Left forelimb (tissue), 1 donor: Measurements from ENCODE around the gene LYPD3.
A peak's percentile ranks its signal among the peaks of the same experiment; 100 is the strongest.
"Not testable (repeated sequence)": the region's sequence is repeated elsewhere in the genome, so short reads cannot be mapped to it uniquely, and the experiment has no call there.

Experiments used
- DNase-seq: peaks from one replicate; pipeline ENCODE4 v3.0.0-alpha.2; 2018; ENCODE audit warnings: low spot score

The LYPD3 gene

DNA sequence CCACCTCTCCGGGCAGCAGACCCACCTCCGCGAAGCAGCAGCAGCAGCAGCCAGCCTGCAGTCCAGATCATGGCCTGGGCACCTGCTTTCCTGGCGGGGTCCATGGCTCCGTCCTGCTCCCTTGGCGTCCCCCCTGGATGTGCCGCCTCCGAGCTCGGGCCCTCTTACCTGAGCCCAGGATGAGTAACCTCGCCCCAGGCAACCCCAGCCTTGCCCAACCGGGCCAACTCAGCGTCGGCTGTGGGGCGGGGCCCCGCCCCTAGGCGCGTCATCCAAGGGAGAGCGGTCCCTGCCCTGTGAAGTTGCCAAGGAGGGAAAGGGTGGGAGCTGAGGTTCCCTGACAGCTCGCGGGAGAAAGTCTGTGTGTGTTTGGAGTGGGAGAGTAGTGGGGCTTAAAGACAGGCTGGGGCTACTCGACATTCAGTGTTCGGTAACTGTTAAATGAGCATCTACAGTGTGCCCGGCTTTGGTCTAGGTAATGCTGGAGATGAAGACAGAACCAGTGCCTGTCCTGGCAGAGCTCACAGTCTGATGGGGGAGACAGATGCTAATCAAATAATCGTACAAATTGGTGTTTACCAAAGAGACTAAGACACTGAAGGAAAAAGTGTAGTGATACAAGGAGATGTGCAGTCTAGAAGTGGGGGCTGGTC is at the start of gene LYPD3:
Gene LYPD3, minus strand, starts transcription at position 141 of the 653 bp plus-strand sequence. Its CDS starts 37 bp downstream, at position 104.
- DNase-seq: no peak

DNA sequence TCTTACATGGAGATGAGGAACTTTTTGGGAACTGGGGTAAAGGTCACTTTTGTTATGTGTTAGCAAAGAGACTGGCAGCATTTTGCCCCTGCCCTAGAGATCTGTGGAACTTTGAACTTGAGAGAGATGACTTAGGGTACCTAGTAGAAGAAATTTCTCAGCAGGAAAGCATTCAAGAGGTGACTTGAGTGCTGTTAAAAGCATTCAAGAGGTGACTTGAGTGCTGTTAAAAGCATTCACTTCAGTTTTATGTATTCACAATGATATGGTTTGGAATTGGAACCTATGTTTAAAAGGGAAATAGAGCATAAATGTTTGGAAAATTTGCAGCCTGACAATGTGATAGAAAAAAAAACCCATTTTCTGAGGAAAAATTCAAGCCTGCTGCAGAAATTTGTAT is 47.0 kb upstream of the LYPD3 start:
- DNase-seq: not testable (repeated sequence)

DNA sequence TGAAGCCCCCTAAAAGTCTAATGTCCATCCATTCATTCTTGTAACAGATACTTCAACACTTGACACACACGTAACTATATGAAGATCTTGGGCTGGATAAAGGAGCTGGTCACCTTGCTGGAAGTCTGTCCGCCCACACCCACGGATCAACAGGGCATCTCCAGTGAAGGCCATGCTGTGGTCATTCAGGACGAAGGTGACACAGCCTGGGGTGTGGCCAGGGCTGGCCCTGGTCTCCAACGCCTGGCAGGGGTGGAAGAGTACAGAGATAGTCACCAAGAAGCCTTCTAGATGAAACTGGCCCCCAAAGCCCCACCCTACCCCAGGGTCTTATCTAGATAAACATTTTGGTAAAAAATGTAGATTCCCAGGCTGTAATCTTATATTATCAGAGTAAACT is 45.9 kb upstream of the LYPD3 start:
- DNase-seq: no peak

DNA sequence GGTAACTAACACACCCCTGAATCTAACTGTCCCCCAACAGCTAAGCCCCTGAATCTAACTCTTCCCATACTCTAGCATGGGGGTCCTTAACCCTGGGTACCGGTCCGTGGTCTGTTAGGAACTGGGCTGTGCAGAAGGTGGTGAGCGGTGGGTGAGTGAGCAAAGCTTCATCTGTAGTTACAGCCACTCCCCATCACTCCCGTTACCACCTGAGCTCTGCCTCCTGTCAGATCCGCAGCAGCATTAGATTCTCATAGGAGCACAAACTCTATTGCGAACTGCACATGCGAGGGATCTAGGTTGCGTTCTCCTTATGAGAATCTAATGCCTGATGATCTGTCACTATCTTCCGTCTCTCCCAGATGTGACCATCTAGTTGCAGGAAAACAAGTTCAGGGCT is 45.3 kb upstream of the LYPD3 start:
- DNase-seq: no peak

DNA sequence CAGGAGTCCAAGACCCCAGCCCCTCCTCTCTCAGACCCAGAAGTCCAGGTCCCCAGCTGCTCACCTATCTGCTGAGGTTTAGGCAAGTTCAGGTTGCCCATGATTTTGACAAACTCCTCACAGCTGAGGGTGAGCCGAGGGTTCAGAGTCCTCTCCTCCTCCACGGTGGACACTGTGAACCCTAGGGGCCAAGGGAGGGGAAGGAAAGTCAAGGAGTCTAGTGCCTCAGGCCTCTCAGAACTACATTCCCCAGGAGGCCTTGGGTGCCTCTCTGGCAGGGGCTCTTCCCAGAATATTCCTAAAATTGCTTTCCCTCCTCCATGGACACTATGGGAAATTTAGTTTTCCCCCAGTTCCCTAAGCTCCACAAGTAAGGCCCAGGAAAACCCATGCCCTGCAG is 42.5 kb upstream of the LYPD3 start:
- DNase-seq: no peak

DNA sequence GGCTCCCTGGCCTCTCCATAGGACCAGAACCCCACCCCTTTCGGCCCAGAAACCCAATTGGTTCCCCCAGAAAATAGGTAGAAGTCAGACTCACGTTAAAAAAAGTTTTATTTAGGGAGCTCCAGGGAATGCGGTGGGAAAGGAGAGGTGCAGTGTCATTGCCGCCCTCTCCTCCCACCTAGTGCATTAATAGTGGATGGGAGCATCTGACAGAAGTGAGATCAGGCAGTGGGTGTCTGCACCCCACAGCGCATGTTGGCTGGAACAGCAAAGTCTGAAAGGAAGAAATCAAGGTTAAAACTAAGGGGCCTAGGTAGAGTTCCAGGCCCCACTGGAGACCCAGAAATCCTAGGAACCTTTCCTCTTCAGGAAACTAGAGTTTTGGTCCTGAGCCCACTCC is 41.2 kb upstream of the LYPD3 start:
- DNase-seq: no peak

DNA sequence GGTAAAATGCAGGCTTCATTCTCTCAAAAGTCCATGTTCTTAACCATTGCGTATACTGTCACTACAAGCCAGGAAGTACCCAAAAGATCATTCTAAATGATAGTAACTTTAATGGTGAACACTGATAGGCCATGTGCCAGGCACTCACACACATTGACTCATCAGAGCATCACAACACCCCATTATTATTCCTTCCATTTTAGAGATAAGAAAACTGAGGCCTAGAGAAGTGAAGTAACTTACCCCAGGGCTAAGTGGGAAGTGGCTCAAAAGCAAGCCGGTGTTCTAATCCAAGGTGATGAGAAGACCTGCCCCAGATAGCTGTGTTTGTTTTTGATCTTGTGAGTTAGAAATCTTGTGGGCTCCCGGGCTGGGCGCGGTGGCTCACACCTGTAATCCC is 40.5 kb upstream of the LYPD3 start:
- DNase-seq: no peak

DNA sequence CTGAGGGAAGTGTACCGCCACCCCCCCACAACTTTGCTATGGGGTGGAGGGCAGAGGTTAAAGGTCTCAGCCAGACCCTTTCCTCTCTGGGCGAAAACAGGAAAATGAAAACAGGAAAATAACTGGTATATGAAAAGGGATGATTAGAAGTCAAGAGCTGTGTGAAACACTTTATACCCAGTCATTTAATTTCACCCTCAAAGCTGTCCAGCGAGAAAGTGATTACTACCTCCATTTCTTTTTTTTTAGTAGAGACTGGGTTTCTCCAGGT is 39.7 kb upstream of the LYPD3 start:
- DNase-seq: no peak

DNA sequence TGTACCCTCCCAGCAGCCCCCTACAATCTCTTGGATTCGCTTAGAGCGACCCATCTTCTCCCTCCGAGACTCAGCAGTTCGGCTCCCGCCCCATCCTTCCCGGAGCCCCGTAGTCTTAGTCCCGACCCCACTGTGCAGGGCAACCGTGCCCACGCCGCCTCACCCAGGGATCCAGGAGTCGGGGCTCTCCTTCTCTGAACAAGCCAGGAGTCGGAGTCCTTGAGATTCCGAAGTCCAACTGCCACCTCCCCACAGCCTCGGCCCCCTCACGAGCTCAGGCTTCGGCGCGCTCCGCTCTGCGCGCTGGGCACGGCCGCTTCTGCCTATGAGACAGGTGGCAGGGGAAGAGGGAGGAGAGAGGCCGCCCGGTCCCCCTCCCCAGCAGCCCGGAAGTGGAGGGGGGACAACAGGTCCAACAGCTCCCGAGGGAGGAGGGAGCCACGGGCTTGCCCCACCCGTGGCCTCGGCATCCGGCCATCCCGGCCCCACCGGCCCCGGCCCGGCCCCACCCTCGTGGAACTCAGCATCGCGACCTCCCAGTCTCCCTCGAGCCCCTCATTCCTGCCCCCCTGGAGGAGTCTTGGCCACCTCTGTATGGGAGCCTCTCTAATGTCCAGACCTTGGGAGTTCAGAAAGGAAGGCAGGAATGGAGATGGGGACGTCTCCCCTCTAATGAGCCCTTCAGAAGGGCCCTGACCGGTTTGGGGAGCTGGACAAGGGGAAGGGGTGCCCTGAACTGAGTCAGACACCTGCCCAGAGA is 39.2 kb upstream of the LYPD3 start, which contains the start of gene PHLDB3:
Gene PHLDB3, minus strand, starts transcription at position 321 of the 760 bp plus-strand sequence. CDS start 628 bp downstream, outside the sequence.
- peak; percentile 70 for DNase-seq

DNA sequence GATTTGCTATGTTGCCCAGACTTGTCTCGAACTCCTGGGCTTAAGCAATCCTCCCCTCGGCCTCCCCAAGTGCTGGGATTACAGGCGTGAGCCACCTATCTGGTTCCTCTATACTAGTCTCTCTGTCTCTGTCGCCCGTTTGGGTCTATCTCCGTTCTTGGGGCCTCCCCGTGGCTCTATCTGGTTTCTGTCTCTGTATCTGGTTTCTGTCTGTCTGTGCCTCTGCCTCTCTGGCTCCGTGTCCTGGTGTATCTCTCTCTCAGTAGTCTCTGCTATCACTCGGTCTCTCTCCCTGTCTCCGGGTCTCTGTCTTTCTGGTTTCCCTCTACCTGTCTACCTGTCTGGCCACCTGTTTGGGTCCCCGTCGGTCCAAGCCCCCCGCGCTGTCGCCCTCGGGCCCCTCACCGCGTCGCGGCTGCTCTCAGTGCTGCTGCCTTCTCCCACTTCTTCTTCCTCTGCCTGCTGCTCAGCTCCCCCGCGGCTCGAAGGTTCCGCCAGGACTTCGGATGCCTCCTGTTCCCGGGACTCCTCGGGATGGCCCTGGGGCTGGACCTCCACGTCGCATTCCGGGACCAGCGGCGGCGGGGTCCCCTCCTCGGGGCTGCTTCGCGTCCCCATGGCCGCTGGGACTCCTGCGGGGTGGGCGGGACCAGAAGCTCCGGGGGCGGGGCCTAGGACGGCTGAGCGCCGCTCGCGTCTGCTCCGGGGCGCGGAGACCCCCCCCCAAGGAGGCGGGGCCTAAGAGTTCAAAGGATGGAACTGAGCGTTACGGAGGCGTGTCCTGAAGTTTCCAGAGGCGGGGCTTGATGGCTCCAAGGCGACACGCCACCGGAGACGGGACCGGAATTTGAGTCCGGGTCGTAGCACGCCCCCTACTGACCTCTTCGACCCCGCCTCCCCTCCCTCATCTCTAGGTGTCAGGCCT is 38.4 kb upstream of the LYPD3 start:
- DNase-seq: peak; percentile 96

DNA sequence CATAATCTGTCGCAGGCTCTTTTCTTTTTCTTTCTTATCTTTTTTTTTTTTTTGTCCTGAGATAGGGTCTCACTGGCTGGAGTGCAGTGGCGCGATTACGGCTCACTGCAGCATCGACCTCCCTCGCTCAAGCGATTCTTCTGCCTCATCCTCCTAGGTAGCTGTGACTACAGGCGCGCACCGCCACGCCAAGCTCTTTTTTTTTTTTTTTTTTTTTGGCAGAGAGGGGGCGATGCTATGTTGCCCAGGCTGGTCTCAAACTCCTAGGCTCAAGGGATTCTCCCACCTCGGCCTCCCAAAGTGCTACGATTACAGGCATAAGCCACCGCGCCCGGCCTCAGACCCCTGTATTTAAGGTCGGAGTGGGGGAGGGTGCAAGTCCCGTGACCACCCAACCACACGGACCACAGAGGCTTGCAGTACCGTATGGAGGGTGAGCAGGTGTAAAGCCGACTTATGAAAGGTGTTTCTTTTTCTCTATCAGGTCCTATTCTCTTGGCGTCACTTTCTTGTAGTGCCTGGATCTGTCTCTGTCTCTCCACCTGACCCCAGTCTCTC is 37.1 kb upstream of the LYPD3 start:
- DNase-seq: no peak

DNA sequence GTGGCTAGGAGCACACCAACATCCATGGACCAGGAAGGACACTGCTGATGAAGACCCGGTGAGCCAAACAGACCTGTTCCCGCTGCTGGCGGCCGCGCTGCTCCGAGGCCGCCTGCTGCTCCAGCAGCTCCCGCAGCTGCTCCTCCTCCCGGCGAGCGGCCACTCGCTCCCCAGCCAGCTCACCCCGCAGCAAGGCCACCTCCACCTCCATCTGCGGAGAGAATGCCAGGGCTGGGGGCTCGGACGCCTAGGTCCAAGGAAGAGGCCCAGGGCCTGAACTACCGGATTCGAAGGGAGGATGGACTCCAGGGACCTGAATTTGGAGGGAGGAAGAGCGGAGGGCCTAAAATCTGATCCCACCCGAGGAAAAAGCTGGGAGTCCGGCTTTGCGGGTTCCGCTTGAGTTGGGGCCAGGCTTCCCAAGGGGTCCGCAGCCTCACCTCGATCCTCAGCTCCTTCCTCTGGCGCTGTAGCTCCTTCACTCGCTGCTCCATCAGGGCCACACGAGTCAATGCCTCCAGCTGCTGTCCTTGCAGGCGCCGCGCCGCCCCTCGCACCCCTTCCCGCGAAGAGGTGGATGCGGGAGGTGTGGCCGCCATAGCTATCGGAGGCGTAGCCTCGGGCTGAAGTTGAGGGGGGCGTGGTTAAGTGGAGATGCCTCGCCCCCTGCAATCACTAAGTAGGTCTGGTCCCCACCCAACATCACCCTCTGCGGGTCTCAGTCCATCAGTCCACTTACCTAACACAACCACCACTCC is 36.4 kb upstream of the LYPD3 start:
- no peak for DNase-seq

DNA sequence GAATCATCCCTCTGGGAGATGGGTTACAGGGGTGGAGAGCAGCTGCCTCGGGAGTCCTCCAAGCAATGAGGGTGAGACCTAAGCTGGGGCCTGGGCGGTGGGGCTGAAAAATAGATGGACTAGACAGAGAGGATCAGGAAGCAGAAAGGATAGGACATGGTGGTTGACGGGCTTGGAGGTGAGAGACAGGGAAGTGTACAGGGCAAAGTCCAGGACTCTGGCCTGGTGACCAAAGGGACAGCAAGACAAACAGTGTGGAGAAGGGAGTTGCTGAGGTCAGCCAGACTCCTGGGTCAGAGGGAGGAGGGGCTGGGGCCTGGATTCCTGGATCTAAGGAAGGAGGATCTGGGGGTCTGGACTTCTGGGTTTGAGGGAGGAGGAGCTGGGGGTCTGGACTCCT is 33.6 kb upstream of the LYPD3 start:
- no peak for DNase-seq

DNA sequence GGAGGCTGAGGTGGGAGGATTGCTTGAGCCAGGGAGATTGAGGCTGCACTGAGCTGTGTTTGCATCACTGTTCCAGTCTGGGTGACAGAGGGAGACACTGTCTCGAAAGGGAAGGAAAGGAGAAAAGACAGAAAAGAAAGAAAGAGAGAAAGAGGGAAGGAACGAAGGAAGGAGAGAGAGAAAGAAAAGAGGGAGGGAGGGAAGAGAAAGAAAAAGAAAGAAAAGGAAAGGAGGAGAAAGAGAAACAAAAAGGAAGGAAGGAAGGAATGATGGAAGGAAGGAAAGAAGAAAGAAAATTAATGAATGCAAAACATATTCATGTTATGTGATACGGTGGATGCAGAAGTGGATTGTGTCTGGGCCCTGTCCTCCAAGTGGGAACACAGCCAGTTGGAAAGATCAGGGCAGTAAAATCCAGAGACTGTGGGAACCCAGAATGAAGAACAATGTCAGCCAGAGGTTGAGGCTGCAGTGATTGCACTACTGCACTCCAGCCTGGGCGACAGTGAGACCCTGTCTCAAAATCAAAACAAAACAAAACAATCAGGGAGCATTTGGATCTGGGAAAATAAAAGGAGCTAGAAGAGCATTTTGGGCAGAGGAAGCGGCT is 32.9 kb upstream of the LYPD3 start:
- DNase-seq: no peak

DNA sequence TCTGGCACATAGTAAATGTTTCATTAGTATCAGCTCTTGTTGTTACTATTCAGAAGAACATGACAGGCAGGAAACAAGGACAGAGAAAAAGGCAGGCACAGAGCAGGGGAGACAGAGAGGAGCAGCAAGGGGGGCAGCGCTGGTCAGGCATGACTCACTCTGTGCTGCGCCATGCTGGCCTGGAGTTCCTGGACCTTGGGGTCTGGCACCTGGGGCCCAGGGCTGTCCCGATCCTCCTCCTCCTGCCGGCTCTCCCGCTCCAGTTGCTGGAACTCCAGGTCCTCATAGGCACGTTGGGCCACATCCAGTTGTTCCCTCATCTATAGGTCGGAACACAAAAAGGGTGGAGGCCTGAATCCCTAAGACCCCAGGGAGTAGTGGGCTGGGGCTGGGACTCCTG is 31.6 kb upstream of the LYPD3 start:
- DNase-seq: no peak

DNA sequence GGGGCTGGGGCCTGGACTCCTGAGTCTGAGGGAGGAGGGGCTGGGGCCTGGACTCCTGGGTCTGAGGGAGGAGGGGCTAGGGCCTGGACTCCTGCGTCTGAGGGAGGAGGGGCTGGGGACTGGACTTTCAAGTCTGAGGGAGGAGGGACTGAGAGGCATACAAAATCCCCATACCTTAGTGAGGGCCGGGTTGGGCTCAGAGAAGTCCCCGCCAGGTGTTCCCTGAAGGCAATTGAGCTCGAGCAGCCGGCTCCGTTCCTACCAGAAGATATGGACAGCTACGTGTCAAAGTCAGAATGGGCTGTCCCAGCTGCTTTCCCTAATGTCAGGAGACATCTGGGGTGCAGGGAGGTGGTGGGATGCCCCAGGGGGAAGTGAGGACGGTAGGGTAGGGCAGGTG is 29.7 kb upstream of the LYPD3 start:
- DNase-seq: no peak

DNA sequence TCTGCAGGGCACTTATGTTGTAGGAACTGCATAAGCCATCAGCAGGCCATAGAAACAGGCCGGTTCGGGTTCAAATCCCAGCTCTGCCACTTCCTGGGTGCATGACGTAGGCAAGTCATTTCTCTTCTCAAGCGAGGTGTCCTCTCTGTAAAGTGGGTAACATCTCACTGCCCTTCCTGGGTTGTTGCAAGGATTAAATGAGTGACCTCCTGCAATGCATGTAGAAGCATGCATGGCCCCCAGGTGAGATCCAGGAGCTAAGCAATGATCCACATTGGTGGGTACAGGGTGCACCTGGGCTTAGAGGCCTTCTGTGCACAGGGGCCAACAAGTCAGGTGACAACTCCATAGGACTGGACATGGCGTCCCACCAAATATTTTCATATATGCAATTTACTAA is 25.4 kb upstream of the LYPD3 start:
- DNase-seq: no peak

DNA sequence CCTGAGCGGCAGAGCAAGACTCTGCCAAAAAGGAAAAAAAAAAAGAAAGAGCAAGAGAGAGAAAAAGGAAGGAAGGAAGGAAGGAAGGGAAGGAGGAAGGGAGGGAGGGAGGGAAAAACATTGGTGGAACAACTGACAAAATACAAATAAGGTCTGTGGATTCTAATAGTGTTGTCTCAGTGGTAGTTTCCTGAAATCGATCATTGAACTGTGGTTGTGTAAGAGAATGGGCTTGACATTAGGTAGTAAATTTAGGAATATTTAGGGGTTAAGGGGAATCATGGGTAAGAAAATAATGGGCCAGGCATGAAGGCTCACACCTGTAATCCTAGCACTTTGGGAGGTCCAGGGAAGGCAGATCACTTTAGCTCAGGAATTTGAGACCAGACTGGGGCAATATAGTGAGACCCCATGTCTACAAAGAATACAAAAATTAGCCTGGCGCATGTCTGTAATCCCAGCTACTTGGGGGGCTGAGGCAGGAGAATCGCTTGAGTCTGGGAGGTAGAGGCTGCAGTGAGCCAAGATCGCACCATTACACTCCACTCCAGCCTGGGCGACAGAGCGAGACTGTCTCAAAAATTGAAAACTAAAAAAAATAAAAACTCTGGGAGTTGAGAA is 24.7 kb upstream of the LYPD3 start:
- DNase-seq: no peak

DNA sequence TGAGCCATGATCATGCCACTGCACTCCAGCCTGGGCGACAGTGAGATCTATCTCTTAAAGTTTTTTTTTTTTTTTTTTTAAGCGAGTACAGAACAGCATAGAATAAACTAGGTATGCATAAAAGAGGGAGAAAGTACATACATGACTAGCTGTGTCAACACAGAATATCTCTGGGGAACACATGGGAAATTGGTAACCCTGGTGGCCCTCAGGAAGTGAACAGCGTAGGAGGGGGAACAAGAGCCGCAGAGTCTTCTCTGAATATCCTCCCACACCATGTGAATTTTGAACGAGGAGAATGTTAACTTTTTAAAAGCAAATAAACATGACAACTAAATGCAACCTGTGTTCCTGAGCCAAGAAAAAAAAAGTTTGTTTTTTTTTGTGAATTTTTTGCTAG is 23.9 kb upstream of the LYPD3 start:
- DNase-seq: no peak

DNA sequence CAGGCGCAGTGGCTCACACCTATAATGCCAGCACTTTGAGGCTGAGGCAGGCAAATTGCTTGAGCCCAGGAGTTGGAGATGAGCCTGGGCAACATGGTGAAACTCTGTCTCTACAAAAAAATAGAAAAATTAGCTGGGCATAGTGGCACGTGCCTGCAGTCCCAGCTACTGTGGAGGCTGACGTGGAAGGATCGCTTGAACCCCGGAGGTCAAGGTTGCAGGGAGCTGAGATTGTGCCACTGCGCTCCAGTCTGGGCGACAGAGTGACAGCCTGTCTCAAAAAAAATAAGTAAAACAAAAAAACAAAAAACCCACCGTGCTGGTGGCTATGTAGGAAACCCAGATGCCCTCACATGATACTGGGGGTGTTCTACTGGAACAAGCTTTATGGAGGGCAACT is 22.8 kb upstream of the LYPD3 start:
- no peak for DNase-seq

DNA sequence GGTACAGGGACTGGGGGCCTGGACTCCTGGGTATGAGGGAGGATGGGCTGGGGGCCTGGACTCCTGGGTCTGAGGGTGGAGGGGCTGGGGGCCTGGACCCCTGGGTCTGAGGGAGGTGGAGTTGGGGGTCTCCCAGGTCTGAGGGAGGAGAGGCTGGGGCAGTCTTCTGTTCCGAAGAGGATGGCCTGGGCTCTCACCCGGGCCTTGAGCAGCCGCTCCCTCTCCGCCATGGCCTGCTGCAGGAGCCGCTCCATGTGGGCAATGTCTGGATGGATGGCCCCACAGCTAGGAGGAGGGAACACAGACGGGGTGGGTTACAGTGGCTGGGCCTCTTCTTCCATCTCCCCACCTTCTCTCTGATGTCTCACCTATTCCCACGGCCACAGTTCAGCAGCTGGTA is 21.0 kb upstream of the LYPD3 start:
- DNase-seq: no peak
